Nephron progenitor cell (in vitro differentiated cells): ENCODE measurements around the gene SH2B3.
A peak's percentile ranks its signal among the peaks of the same experiment; 100 is the strongest.
"Not testable (repeated sequence)": the region's sequence is repeated elsewhere in the genome, so short reads cannot be mapped to it uniquely, and the experiment has no call there.

Experiments used
- DNase-seq: peaks from one replicate; pipeline ENCODE4 v3.0.0; 2021
- H3K27ac Mint-ChIP-seq: 2 replicates; pipeline ENCODE4 v1.8.0; 2021; ENCODE audit warnings: mild to moderate bottlenecking, moderate library complexity, mixed read lengths
- H3K27me3 Mint-ChIP-seq: 2 replicates; pipeline ENCODE4 v1.8.0; 2021; ENCODE audit warnings: mild to moderate bottlenecking, low read depth, mixed read lengths; ENCODE audit not compliant: poor library complexity
- H3K36me3 Mint-ChIP-seq: 2 replicates; pipeline ENCODE4 v1.8.0; 2021; ENCODE audit warnings: low read depth, mixed read lengths
- H3K4me1 Mint-ChIP-seq: 2 replicates; pipeline ENCODE4 v1.8.0; 2021; ENCODE audit warnings: mixed read lengths
- H3K4me3 Mint-ChIP-seq: 2 replicates; pipeline ENCODE4 v1.8.0; 2021; ENCODE audit warnings: mild to moderate bottlenecking, moderate library complexity, mixed read lengths
- H3K9me3 Mint-ChIP-seq: 2 replicates; pipeline ENCODE4 v1.8.0; 2021; ENCODE audit warnings: mild to moderate bottlenecking, moderate library complexity, mixed read lengths
- CTCF ChIP-seq: fragments of 200-600 bp; sonication (generic); IDR thresholded peaks from 2 replicates; pipeline ENCODE4 v1.5.0; 2021; ENCODE audit warnings: antibody characterized with exemption

The SH2B3 gene

DNA sequence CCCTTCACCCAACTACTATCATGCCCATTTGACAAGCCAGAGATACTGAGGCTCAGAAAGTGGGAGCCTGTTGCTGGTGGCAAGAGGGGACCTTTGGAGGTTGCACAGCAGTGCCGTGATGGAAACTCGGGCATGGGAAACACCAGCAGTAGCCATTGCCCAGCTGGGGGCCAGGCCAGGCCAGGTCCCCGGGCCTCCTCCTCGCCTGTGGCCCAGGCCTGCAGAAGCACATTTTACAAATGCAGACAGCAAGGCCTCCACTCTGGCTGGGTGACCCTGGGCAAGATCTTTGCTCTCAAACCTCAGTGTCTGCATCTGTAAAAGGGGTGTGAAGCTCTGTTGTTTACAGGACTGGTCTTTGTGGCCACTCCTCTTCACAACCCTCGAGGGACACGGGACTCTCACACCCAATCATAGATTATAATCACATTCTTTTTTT is 4.5 kb upstream of the SH2B3 start:
- no peak for DNase-seq
- H3K27me3 Mint-ChIP-seq, result peaks cover 8% of the 10 kb centered on the region
- no peaks in the 10 kb centered on the region for H3K9me3 Mint-ChIP-seq
- H3K4me1 Mint-ChIP-seq, result peaks cover 22% of the 10 kb centered on the region
- no peaks in the 10 kb centered on the region for H3K36me3 Mint-ChIP-seq
- no peak overlapping the region for H3K4me3 Mint-ChIP-seq
- no peak for TF ChIP-seq CTCF
- H3K27ac Mint-ChIP-seq, result no peak overlapping the region

- peaks cover 31% of the 10 kb centered on the region for H3K4me1 Mint-ChIP-seq
- not testable (repeated sequence) for H3K4me3 Mint-ChIP-seq, DNase-seq, H3K27me3 Mint-ChIP-seq, H3K9me3 Mint-ChIP-seq, H3K36me3 Mint-ChIP-seq, H3K27ac Mint-ChIP-seq
Measured at GRCh38 chr12:111402490-111402824, 3.3 kb upstream of the SH2B3 start.

DNA sequence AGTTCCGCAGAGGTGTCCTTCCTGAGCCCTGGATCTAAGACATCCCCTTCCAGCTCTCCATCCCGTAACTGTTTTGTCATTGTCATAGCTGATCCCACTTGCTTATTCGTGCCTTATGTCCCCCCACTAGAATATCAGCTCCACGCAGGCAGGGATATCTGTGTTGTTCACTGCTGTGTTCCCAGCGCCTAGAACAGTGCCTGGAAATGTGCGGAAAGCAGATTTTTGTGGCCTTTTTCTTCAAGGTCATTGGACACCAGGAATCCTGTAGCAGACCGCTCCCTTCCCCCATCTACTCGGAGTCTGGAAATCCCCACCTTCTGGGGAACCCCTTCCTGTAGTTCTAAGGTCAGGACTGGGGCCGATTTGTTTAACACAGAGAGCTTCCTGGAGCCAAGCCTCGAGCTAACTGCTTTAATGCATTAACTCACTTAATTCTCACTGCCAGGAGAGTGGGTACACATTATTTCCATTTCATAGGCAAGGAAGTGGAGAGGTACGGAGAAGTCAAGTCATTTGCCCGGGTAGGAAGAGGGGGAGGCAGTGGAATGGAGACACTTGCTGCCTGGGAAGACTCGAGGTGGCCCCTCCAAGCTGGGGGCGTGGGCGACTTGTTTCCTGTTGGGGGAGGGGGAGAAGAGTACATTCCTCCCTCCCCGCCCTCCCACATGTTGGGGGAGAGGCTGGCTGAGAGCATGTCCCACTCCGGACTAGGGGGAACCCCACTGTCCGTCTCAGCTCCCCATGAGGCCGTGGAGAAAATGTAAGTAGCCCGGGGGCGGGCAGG is 1.2 kb upstream of the SH2B3 start:
- Mint-ChIP-seq H3K4me3 (peak overlapping the region; percentile 75), H3K36me3 (no peaks in the 10 kb centered on the region), H3K9me3 (no peaks in the 10 kb centered on the region), H3K27me3 (peaks cover 8% of the 10 kb centered on the region), H3K27ac (peak overlapping the region; percentile 82), H3K4me1 (peaks cover 47% of the 10 kb centered on the region)
- no peak for TF ChIP-seq CTCF
- peak; percentile 33 for DNase-seq

DNA sequence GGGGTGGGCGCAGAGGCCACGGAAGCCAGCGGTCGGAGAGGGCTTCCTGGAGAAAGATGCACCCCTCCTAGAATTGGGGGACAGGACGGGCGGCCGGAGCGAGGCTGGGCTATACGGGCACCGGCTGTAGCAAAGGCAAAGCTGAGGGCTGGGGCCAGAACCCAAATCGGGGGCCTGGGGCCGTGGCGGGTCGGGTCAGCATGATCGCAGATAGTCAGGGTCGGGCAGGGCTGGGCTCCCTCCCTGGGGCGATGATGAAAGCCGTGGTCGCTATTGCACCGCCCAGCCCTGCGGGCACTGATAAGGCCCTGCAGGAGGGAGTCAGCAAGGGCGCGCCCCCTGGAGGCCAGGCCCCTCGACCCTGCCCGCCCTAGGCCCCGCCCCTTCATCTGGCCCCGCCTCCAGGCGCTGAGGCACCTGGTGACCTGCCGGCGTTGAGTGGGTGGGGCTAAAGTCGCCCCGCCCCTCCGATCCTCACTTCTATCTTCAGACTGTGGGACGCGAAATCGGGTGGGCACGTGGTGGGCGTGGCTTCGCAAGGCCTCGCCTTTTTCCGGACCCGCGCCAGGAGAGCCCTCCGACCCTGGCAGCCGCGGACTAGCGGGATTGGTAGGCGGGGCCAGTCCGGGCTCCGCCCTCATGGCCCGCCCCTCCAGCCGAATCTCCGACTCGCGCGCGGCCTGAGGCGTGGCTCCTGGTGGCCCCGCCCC is 419 bp upstream of the SH2B3 start:
- no peaks in the 10 kb centered on the region for H3K9me3 Mint-ChIP-seq
- DNase-seq, result peak; percentile 100
- H3K27me3 Mint-ChIP-seq, result peaks cover 8% of the 10 kb centered on the region
- peak overlapping the region; percentile 75 for H3K4me3 Mint-ChIP-seq
- no peak overlapping the region for H3K27ac Mint-ChIP-seq
- peaks cover 48% of the 10 kb centered on the region for H3K4me1 Mint-ChIP-seq
- TF ChIP-seq CTCF, result peak; percentile 58
- H3K36me3 Mint-ChIP-seq, result no peaks in the 10 kb centered on the region

GRCh38 chr12:111406474-111407376 is 1.0 kb downstream of the SH2B3 start:
- Mint-ChIP-seq H3K27ac (peak overlapping the region; percentile 86), H3K27me3 (peaks cover 8% of the 10 kb centered on the region), H3K9me3 (no peaks in the 10 kb centered on the region), H3K36me3 (no peaks in the 10 kb centered on the region), H3K4me3 (peak overlapping the region; percentile 86), H3K4me1 (peaks cover 55% of the 10 kb centered on the region)
- DNase-seq, result peak; percentile 37
- no peak for TF ChIP-seq CTCF
